ENCODE data around the gene CLIC6.
"Not testable (repeated sequence)": the region's sequence is repeated elsewhere in the genome, so short reads cannot be mapped to it uniquely, and the experiment has no call there.

Gene CLIC6

DNA sequence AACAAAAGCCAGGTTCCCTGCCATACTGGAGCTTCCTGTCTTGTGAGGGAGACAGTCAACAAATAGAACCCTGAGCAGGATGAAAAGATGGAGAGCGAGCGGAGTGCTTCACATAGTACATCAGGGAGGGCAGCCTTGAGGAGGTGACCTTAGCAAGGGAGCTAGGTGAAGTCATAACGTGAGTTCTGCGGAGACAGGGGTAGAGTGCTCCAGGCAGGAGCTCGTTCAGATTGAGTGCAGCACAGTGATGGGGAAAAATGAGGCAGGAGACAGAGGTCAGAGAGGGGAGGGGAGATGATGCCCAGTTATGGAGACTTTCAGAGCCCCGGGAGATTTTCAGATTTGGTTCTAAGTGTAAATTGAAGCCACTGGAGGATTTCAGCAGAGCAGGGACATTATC, 15.3 kb upstream of the CLIC6 start:
- DNase-seq (ENCODE audit: low read depth): no peak

GRCh38 chr21:34661848-34662247, 6.9 kb upstream of the CLIC6 start:
- DNase-seq (ENCODE audit: low read depth): no peak

DNA sequence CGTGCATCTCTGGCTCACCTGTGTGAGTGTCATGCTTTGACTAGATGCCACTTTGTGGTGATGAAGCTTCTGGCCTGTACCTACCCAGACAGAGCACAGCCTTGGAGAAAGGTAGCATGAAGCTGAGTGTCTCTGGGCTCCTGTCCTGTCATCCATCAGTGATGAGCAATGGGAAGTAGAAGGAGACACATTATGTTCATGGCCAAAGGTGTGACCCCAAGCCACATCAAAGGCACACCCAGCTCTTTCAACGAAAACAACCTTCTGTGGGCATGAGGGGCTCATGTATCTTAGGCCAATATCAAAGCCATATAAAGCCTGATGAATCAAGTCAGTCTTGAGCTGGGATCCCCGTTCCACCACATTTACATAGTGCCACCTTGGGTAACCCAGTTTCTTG, 1.0 kb upstream of the CLIC6 start:
- no peak for DNase-seq (ENCODE audit: low read depth)

- no peak for DNase-seq (ENCODE audit: low read depth)
Observed at GRCh38 chr21:34669149-34669879, 520 bp downstream of the CLIC6 start.

DNA sequence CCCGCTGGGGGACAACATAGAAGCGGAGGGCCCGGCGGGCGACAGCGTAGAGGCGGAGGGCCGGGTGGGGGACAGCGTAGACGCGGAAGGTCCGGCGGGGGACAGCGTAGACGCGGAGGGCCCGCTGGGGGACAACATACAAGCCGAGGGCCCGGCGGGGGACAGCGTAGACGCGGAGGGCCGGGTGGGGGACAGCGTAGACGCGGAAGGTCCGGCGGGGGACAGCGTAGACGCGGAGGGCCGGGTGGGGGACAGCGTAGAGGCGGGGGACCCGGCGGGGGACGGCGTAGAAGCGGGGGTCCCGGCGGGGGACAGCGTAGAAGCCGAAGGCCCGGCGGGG, 1.1 kb downstream of the CLIC6 start:
- DNase-seq (ENCODE audit: low read depth): not testable (repeated sequence)

DNA sequence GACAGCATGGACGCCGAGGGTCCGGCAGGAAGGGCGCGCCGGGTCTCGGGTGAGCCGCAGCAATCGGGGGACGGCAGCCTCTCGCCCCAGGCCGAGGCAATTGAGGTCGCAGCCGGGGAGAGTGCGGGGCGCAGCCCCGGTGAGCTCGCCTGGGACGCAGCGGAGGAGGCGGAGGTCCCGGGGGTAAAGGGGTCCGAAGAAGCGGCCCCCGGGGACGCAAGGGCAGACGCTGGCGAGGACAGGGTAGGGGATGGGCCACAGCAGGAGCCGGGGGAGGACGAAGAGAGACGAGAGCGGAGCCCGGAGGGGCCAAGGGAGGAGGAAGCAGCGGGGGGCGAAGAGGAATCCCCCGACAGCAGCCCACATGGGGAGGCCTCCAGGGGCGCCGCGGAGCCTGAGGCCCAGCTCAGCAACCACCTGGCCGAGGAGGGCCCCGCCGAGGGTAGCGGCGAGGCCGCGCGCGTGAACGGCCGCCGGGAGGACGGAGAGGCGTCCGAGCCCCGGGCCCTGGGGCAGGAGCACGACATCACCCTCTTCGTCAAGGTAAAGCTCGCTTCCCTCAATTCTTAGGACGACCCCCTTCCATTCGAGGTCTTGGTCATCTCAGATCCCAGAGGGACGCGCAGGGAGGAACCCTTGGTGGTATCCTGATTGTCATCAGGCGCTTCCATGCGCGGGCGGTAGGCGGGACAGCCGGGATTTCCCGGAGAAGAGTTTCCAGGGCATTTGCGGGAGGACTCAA, 1.6 kb downstream of the CLIC6 start:
- DNase-seq (ENCODE audit: low read depth): no peak

DNA sequence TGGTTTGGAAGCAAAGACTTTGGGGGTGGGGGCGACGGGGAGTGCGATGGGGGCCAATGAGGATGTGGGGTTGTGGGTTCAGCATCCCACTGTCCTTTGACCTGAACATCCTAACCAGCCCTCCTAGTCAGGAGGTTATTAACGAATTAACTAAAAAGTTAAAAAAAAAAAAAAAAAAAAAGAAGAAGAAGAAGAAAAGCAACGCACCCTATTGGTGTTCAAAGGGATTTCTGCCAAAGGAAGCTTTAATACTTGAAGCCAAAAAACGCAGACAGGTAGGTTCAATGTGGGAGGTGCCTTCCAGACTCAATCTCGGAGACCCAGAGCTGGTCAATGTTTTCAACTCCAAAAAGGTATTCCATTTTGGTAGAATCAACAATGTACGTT, 2.2 kb downstream of the CLIC6 start:
- no peak for DNase-seq (ENCODE audit: low read depth)

- DNase-seq (ENCODE audit: low read depth): no peak
Observed at GRCh38 chr21:34671462-34671861, 2.7 kb downstream of the CLIC6 start.

DNA sequence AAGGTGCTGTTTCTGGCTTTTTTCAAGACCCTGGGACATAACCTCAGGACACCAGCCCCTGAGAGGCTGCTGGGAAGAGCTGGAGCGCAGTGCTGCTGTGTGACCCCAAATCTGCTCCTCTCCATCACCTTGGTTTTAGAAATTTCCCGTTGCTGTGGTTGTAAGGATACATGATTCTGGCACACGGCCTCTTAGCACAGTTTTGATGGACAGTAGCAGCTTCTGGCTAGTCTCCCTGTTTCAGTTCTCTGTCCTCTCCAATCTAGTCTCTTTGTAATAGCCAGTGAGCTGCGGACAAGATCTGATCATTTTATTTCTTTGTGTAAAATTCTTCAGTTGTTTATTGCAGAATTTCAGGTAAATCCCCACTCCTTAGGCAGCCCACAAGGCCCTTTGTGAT, 3.1 kb downstream of the CLIC6 start:
- DNase-seq (ENCODE audit: low read depth): no peak

- no peak for DNase-seq (ENCODE audit: low read depth)
Observed at GRCh38 chr21:34673006-34673405, 4.2 kb downstream of the CLIC6 start.

GRCh38 chr21:34674468-34674867, 5.7 kb downstream of the CLIC6 start:
- no peak for DNase-seq (ENCODE audit: low read depth)

DNA sequence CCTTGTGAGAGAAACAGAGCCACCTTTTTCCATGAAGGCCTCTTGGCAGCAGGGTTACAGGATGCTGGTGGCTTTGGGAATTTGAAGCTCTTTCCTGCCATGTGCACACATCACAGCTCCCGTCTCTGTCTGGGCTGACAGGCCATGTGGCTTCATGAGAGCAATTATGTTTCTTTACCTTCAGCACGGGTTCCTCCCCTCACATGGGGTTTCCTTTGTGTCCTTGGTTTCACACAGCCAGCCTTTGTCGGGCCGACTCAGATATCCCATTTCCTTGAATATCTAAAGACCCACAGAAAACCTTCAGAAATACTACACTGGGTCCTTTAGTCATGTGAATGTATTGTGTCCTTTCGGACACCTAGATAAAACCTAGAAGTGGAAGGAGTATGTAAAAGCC, 7.1 kb downstream of the CLIC6 start:
- no peak for DNase-seq (ENCODE audit: low read depth)

DNA sequence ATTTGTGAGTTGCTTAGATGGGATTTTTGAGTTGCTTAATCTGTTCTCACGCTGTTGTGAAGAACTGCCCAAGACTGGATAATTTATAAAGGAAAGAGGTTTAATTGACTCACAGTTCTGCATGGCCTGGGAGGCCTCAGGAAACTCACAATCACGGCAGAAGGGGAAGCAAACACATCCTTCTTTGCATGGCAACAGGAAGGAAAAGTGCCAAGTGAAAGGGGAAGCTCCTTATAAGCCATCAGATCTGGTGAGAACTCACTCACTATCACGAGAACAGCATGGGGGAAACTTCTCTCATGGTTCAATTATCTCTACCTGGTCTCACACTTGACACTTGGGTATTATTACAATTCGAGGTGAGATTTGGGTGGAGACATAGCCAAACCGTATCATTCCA, 10.3 kb downstream of the CLIC6 start:
- no peak for DNase-seq (ENCODE audit: low read depth)

GRCh38 chr21:34684174-34684876, 15.5 kb downstream of the CLIC6 start:
- no peak for DNase-seq (ENCODE audit: low read depth)

DNA sequence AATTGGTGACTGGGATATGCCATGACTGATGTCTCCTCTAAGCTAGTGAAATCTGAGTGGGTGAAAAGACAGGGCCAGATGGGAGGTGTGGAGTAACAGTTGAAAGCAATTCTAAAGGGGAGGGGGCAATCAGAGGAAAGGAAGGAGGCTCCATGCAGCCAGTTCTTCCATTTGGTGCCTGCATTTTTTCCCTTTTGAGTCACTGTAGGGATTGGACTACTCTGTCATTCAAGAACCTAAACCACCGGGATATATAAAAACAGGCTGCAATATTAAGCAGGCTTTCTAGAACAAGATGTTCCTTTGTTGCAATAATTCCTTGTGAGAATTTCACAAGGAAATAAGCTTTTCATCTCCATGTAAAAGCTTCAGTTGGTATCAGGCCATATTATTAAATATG, 18.3 kb downstream of the CLIC6 start:
- DNase-seq (ENCODE audit: low read depth): no peak

- no peak for DNase-seq (ENCODE audit: low read depth)
Observed at GRCh38 chr21:34687745-34688144, 19.0 kb downstream of the CLIC6 start.

DNA sequence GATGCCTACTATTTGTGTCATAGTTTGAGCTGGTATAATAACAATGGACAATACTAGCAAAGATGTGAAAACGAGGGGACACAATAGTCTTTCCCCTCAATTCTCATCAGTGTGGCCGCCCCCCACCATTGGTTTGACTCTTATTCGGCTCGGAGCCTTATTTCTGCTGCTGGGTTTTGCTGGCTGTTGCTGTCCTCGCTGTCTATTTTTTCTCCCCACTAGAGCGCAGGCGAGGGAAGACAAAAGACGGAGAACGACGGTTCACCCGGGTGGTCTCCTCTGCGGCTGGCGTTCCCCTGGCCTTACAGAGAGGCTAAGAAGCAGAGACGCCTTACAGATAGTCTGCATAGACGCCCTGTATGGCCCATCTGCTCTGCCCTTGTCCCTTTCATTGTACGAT, 19.4 kb downstream of the CLIC6 start:
- no peak for DNase-seq (ENCODE audit: low read depth)

GRCh38 chr21:34688715-34689114, 19.9 kb downstream of the CLIC6 start:
- DNase-seq (ENCODE audit: low read depth): no peak

GRCh38 chr21:34690041-34690792, 21.4 kb downstream of the CLIC6 start:
- DNase-seq (ENCODE audit: low read depth): no peak

- no peak for DNase-seq (ENCODE audit: low read depth)
Observed at GRCh38 chr21:34690793-34691175, 22.0 kb downstream of the CLIC6 start.

GRCh38 chr21:34691390-34692032, 22.7 kb downstream of the CLIC6 start:
- no peak for DNase-seq (ENCODE audit: low read depth)

- DNase-seq (ENCODE audit: low read depth): no peak
Observed at GRCh38 chr21:34692458-34693020, 23.7 kb downstream of the CLIC6 start.

All from stimulated activated CD8-positive, alpha-beta memory T cell treated with anti-CD3 and anti-CD28 coated beads, Interleukin-15, amount 100 ng/mL, for 1 hour (primary cell).